NCI-H1694 (cell line): ENCODE measurements around the gene ZNF529.
A peak's percentile ranks its signal among the peaks of the same experiment; 100 is the strongest.
"Not testable (repeated sequence)": the region's sequence is repeated elsewhere in the genome, so short reads cannot be mapped to it uniquely, and the experiment has no call there.

Source experiments
- DNase-seq: peaks from one replicate; lab custom pipeline; 2025; lab: John Stamatoyannopoulos, UW

ZNF529 gene

DNA sequence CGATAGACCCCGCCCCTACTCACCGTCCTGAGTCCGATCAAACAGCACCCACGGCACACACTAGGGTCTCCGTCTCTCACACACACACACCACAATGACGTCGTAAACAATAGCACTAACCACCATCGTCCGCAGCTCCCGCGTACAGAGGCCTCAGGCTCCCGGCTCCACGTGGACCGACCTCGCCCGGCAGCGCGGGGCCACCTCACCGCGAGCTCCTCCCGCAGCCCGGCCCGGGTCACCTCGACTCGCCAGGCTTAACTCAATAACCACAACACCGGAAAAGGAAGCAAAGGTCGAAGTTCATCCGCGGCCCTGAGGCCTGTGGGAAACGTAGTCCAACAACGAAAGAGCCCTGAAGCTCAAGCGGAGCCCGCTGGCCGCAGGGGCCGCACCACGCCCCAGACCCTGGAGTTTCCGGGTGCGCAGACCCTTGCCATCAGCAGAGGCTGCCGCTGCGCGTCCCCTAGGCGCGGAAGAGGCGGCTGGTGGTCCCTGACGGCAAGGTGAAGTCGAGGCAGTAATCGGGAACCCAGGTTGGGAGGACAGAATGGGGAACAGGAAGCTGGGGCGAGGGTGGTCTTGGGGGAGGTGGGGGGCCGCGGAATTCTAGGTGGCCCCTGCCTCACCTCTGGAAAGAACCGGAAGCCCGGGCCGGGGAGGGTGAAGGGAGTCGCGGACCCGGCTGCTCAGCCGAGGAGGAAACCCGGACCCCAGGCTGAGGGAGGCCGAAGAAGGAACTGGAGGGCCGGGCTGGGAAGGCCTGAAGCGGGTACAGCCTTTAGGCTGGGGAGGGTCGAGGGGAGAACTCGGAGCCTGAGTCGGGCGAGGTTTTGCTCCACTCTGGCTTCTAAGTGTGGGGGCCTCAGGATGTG is at the start of gene ZNF529:
Gene ZNF529 (minus strand): TSS at position 273 of the 875 bp plus-strand sequence. CDS start 946 bp downstream, outside the sequence.
- DNase-seq = peak; percentile 42

DNA sequence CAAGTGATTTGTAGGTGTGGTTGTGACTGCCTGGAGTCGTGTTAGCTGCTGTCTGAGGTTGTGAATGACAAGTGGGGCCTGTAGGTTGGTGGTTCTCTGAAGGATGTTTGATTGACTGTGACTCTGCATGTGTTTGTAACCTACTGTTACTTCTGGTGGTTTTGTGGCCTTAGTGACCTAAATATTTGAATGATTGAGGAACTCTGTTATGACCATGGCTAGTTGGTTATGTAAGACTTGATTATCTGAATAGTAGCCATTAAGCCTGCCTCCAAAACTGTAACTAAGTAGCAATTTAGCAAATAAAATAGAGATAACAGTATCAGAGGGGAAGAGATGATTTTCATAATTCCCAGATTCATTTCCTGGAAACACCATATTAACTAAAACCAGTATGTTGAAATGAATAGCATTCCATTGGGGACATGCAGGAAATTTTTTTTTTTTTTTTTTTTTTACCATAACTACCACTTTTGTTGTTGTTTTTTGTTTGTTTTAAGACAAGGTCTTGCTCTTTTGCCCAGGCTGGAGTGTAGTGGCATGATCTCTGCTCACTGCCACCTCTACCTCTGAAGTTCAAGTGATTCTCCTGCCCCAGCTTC is 32.9 kb upstream of the ZNF529 start:
- DNase-seq = no peak

DNA sequence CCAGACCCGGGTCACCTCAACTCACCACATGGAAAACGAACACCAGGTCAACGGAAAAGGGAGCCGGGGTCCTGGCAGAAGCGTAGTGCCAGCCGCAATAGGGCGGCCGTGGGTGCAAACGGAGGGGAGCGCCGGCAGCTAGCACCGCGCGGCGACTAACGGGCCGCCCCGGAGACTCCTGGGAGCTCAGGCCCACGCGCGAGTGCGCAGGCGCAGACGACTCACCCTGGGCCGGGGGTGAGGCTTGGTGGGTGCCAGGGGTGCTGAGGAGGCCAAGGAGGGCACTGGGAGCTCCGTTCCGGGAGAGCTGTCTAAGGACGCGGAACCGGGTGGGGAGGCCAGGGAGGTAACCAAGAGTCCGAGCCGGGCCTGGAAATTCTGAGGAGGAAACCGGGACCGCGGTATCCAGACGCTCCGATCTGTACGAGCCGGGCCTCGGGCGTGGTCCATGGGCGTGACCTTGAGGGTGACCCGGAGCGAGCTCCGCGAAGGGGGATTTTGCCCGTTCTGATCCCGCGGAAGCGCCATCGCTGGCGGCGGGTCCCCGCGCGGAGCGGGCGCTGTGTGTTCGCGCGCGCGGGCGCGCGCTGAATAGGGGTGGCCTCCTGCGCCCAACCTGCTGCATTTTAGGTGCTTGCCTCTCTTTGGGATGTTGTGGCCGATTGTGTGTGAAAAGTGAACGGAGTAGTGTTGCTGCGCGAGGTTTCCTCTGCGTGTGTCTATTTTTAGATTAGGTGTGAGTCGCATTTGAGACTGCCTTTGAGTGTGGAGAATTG is 32.2 kb upstream of the ZNF529 start, which contains the start of gene ZNF382:
Gene ZNF382 (plus strand): TSS at position 213 of the 776 bp plus-strand sequence. CDS start 4,602 bp downstream, outside the sequence.
- no peak for DNase-seq

DNA sequence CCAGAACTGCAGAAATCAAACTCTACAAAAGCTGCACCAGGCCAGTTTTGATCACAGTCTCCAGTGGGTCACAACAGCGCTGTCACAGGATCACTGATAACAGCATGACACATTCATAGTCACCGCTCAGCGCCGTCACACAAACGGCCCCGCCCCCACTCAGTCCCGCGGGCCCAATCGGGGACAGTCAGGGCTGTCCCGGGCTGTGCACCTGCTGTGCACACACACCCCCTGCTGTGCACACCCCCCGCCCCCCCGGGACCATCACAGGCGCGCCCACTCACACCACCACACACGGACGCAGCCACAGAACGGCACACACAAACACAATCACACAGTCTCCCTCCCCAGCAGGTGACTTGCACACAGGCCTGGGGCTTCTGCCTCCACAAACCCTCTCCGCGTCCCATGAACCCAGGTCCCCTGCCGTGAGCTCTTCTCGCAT is 31.6 kb upstream of the ZNF529 start:
- no peak for DNase-seq

DNA sequence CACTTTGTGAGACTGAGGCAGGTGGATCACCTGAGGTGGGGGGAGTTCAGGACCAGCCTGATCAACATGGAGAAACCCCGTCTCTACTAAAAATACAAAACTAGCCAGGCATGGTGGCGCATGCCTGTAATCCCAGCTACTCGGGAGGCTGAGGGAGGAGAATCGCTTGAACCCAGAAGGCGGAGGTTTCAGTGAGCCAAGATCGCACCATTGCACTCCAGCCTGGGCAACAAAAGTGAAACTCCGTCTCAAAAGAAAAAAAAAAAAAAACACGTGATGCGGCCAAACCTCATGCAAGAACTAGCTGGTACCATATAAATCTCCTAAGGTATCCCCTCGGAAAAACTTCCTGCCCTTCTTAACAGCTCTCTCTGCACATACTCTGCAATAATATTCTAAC is 29.6 kb upstream of the ZNF529 start:
- DNase-seq = not testable (repeated sequence)

GRCh38 chr19:36579255-36579654 is 6.2 kb upstream of the ZNF529 start:
- DNase-seq = no peak

DNA sequence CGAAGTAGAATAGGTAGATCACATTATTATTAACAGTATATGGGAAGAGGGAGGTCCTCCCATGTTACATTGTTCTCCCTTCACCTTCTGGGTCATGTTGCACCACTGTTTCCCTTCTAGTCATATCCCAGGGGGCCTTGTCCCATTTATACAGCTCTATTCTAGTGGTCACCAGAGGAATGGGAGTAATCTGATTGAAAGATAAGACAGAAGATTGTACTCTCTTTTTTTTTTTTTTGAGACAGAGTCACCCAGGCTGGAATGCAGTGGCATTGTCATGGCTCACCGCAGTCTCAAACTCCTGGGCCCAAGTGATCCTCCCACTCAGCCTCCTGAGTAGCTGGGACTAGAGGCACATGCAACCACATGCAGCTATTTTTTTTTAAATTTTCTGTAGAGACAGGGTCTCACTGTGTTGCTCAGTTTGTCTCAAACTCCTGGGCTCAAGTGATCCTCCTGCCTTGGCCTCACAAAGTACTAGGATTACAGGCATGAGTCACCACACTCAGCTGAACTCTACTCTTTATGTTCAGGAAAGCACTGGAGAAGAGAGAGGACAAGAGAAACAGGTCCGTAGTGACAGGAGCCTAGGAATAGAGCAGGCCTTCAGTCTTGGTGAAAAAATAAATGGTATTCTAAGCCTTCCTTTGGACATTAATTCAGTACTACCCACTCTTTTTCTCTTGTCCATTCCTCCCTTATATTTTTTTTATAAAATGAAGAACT is 4.3 kb upstream of the ZNF529 start:
- no peak for DNase-seq

DNA sequence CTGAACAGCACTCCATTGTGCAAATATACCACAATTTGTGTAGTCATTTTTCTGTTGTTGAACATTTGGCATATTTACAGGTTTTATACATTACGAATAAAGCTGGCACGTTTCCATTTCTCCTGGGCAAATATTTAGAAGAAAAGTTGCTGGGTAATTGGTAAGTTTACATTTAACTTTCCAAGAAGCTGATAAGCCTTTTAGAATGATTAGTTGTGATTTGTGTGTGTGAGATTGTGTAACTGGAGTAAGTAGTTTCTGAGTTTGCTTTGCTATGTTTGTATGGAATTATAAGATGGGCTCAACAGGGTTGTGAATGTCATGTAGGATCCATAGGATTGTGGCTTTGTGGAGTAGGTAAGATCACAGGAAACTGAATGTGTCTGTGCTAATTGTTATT is 1.6 kb upstream of the ZNF529 start:
- DNase-seq = no peak

- DNase-seq = no peak
Observed at GRCh38 chr19:36573895-36574720, 1.0 kb upstream of the ZNF529 start.

DNA sequence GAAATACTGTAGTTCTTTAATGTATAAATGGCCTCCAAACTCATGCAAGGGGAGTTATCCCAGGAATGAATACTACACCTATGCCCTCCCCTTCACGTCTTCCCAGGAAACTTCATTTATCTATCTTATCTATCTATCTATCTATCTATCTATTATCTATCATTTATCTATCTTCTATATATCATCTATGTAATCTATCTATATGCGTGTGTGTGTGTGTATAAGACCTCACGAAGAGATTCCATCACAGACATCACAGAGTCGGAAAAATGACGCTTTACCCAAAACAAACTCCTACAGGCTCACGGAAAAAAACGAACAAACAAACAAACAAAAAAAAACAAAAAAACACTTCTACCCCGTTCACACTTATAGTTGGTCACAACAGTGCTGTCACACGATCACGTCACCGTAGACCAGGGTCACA is 486 bp downstream of the ZNF529 start:
- no peak for DNase-seq

GRCh38 chr19:36564391-36564790 is 8.7 kb downstream of the ZNF529 start:
- no peak for DNase-seq

DNA sequence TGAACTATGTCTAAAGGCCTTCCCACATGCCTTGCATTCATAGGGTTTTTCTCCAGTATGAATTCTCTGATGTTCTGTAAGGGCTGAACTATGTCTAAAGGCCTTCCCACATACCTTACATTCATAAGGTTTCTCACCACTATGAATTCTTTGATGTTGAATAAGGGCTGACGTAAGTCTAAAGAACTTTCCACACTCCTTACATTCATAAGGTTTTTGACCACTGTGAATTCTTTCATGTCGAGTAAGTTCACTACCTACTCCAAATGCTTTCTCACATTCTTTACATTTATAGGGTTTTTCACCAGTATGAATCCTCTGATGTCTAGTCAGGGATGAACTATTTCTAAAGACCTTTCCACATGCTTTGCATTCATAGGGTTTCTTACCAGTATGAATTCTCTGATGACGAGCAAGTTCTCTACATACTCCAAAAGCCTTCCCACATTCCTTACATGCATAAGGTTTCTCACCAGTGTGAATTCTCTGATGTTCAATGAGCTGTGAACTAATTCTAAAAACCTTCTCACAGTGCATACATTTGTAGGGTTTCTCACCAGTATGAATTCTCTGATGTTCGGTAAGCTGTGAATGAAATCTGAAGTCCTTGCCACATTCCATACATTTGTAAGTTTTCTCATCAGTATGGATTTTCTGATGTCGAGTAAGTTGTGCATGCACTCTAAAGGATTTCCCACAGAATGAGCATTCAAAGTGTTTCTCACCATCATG is 25.9 kb downstream of the ZNF529 start:
- DNase-seq = no peak

DNA sequence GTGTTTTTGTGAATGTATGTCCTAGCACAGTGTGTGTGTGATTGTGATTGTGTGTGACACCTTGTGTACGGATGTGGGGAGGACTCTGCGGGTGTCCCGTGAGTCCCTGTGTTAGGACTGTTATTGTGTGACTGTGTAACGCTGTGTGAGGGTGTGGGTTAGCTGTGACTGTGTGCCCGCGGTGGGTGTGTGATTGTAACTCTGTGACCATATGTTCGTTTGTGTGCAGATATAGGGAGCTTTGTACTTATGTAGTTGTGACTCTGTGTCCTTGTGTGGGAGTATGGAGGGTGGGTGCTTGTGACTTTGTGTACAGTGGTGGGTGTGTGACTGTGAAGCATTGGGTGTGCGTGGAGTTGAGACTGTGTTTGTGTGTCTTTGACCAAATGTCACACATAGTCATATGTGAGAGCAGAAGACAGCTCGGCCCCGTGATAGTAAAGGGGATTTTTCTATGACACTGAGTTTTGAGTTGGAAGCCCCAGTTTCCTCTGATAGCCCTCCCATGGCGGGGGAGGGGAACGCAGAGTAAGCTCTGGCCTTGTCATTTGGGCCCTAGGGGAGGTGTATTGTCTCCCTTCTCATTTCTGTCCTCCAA is 44.1 kb downstream of the ZNF529 start:
- DNase-seq = no peak

DNA sequence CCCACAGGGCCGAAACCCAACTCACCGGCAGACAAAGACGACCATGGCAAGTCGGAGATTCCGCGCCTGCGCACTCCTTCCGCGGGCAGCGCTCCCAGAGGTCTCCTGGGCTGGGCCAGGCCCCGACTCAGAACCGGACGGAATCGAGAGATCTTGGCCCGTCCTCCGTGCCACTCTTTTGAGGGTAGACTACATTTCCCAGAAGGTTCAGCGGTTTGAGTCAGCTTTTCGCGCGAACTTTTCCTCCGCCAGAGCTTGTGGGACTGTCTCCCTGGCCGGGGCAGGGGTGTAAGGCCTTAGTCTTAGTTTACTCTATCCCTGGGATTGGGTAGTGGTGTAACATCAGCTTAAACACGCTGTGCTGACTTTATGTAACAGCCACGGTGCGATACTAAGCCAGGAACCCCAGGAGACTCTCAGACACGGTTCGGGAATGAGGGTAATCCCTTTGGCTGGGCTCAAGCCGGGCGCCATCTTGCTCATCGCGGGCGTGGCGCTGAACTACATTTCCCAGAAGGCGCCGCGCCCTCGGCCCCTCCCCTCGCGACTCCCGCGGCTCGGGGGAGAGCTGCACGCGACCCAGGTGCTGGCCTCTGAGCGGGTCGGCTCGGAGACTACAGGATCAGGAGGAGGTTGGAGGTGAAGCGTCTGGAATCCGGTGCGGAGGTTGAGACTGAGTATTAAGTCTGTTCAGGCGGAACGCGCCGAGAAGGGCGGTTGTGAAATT is 44.7 kb downstream of the ZNF529 start, which contains the start of gene ZNF260:
Gene ZNF260 (minus strand): TSS at position 78 of the 727 bp plus-strand sequence. CDS start 13,033 bp downstream, outside the sequence.
- peak; percentile 95 for DNase-seq

DNA sequence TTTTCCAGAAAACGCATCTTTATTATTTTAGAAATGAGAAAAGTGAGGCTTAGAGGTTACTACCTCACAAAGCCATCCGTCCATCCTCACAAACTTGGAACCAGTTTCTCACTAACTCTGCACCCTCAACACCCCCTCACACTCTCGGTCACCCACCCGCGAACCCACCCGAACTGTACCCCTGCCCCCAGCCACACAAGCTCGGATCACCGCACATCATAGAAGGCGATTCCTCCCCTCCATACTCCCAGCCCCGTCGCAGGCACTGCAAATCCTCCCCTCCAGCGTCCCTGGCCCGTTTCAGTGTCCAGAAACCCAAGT is 45.3 kb downstream of the ZNF529 start:
- DNase-seq = no peak

DNA sequence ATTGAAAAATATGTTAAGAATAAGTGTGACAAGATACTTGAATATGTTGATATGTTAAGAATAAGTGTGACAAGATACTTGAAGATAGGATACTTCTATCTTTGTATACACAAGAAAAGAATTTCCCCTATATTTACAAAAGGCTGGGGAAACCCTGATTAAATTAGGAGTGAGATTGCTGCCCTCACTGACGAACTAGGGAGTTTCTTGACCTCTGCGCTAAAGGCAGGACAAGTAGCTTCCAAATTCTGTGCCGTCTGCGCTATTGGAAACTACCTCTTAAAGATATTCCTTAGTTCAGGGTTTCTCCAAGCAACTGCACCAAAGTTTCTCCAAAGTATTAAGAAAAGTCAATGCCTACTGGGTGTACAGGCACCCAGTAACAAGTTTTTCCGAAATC is 45.8 kb downstream of the ZNF529 start:
- DNase-seq = no peak

- no peak for DNase-seq
Observed at GRCh38 chr19:36526581-36526980, 46.5 kb downstream of the ZNF529 start.

- no peak for DNase-seq
Observed at GRCh38 chr19:36524617-36525016, 48.5 kb downstream of the ZNF529 start.

- DNase-seq = no peak
Observed at GRCh38 chr19:36514012-36514612, 59.0 kb downstream of the ZNF529 start.
